OCI-LY1 (cell line): Measurements from ENCODE around the gene JUN.

ENCODE experiments used
- CTCF ChIP-seq: fragments of 200-600 bp; sonication (generic), shearing (Covaris generic); IDR thresholded peaks from 2 replicates; pipeline ENCODE4 v1.5.1; 2017; ENCODE audit warnings: mild to moderate bottlenecking, antibody characterized with exemption, low read length, moderate library complexity, mixed read lengths
- EZH2 ChIP-seq: fragments of 200-600 bp; sonication (generic), shearing (Covaris generic); IDR thresholded peaks from 2 replicates; pipeline ENCODE4 v1.8.0; 2017; ENCODE audit warnings: borderline replicate concordance, mixed run types, mild to moderate bottlenecking, antibody characterized with exemption, low read length, moderate library complexity, mixed read lengths

- TF ChIP-seq CTCF (no peak), EZH2 (no peak)
These were observed 48.3 kb downstream of the JUN start for GRCh38 chr1:58735586-58735985.
